K562 (cell line): ENCODE measurements around the gene PRR7. TPM values are rescaled to one million over a fixed set of nuclear protein-coding genes. Genes with fewer than 3 reads are reported as not detected.

ENCODE experiments used
- CCNT2 ChIP-seq: IDR thresholded peaks from 2 replicates; pipeline ENCODE4 v1.6.1; 2011; ENCODE audit warnings: borderline replicate concordance, low read depth, mild to moderate bottlenecking, moderate library complexity, mixed read lengths, low read length; ENCODE audit not compliant: insufficient read length; ENCODE audit errors: extremely low read depth
- CHD1 ChIP-seq: fragments of 200-600 bp; sonication (generic); IDR thresholded peaks from one replicate; pipeline ENCODE4 v1.6.1; 2012; ENCODE audit warnings: mild to moderate bottlenecking, moderate library complexity, low read length, inconsistent platforms
- DPF2 ChIP-seq: fragments of 450-650 bp; IDR thresholded peaks from 2 replicates; pipeline ENCODE4 v1.6.1; 2016
- HEY1 ChIP-seq: fragments of 250-450 bp; sonication (Bioruptor Pico); IDR thresholded peaks from 2 replicates; pipeline ENCODE4 v1.5.0; 2020; ENCODE audit warnings: mild to moderate bottlenecking, moderate library complexity, borderline replicate concordance
- NCOA6 ChIP-seq: fragments of 450-650 bp; IDR thresholded peaks from 2 replicates; pipeline ENCODE4 v1.6.1; 2017; ENCODE audit warnings: mild to moderate bottlenecking
- NUFIP1 ChIP-seq: fragments of 450-650 bp; IDR thresholded peaks from 2 replicates; pipeline ENCODE4 v1.6.1; 2018; ENCODE audit not compliant: partially characterized antibody
- PHB2 ChIP-seq: fragments of 450-650 bp; IDR thresholded peaks from 2 replicates; pipeline ENCODE4 v1.6.1; 2017; ENCODE audit warnings: low read depth
- PHF8 ChIP-seq: fragments of 200-600 bp; sonication (generic); IDR thresholded peaks from 2 replicates; pipeline ENCODE4 v1.6.1; 2012; ENCODE audit warnings: mixed run types, mild to moderate bottlenecking, inconsistent platforms, low read length, moderate library complexity, borderline replicate concordance
- RBM39 ChIP-seq: fragments of 200-400 bp; formaldehyde crosslinking; optimal IDR thresholded peaks from 2 replicates; pipeline ENCODE3; 2018; ENCODE audit warnings: low read depth, low read length
- TBP ChIP-seq: optimal IDR thresholded peaks from 2 replicates; pipeline ENCODE3; 2011; ENCODE audit warnings: low read depth, low read length, improper control_type of control experiment
- TFAP4 ChIP-seq: sonication (generic); formaldehyde crosslinking; IDR thresholded peaks from 2 replicates; pipeline ENCODE4 v1.8.0; 2022; ENCODE audit warnings: missing genetic modification reagents, mild to moderate bottlenecking, moderate library complexity, borderline replicate concordance
- ZBTB40 ChIP-seq, 2 experiments: fragments of 450-650 bp in 1 of 2; sonication (generic) in 1 of 2; formaldehyde crosslinking in 1 of 2; IDR thresholded peaks; 2 replicates each; pipeline versions ENCODE4 v1.7.1 to v1.9.0; 2016 to 2022; ENCODE audit warnings: inconsistent platforms in 1 of 2, mild to moderate bottlenecking in 1 of 2, missing genetic modification reagents in 1 of 2
- ZC3H11A ChIP-seq: IDR thresholded peaks from 2 replicates; pipeline ENCODE4 v1.6.1; 2012; ENCODE audit warnings: low read depth, low read length, improper control_type of control experiment
- ZFPM2 ChIP-seq: fragments of 250-450 bp; sonication (Bioruptor Pico); IDR thresholded peaks from 2 replicates; pipeline ENCODE4 v1.5.1; 2022; ENCODE audit warnings: mild to moderate bottlenecking
- ZFX ChIP-seq: sonication (generic); formaldehyde crosslinking; IDR thresholded peaks from 2 replicates; pipeline ENCODE4 v1.8.0; 2022; ENCODE audit warnings: mild to moderate bottlenecking, missing genetic modification reagents, moderate library complexity
- ZKSCAN1 ChIP-seq: fragments of 150-350 bp; IDR thresholded peaks from 2 replicates; pipeline ENCODE4 v1.6.1; 2016; ENCODE audit warnings: low read depth, low read length
- ZNF444 ChIP-seq: fragments of 250-450 bp; sonication (Bioruptor Pico); IDR thresholded peaks from 2 replicates; pipeline ENCODE4 v1.4.0; 2020; ENCODE audit warnings: mild to moderate bottlenecking, moderate library complexity
- ZNF75A ChIP-seq: fragments of 450-650 bp; formaldehyde crosslinking; IDR thresholded peaks from 2 replicates; pipeline ENCODE4 v1.4.0; 2020; ENCODE audit warnings: mild to moderate bottlenecking
- polyA plus RNA-seq, 8 experiments: library from polyadenylated mRNA; depleted of rRNA in 4 of 8; stranded (reverse) in 5 of 8; unstranded in 3 of 8; fragments of >200 nt; fragmentation: Nextera tagmentation in 2 of 8; fragmentation: Illumina TruSeq in 1 of 8; extraction: Ambion mirVana in 2 of 8; extraction: Trizol in 1 of 8; gene quantifications; 2 replicates each; pipeline versions ENCODE4 v1.2.1 to v1.2.3, GENCODE V29; 2011 to 2014; ENCODE audit warnings: inconsistent platforms in 1 of 8, missing spikeins in 1 of 8
- total RNA-seq, 7 experiments: library from RNA; depleted of rRNA in 6 of 7; stranded (reverse); fragments of >200 nt in 6 of 7; fragmentation: Illumina TruSeq in 2 of 7; extraction: Trizol in 2 of 7; gene quantifications; 2 replicates each; pipeline versions ENCODE4 v1.2.1 to v1.2.3, GENCODE V29; 2011 to 2021; ENCODE audit warnings: low replicate concordance in 1 of 7

PRR7 gene
- total and polyA plus RNA-seq, 9 of the 15 experiments (the other 6 are each of a cell fraction or from before 2014, with no cell fraction given), result 0.80 to 11.3 (median 10.4) TPM; not detected in 4

GRCh38 chr5:177472460-177473442, 26.1 kb downstream of the PRR7 start (continued):
- TF ChIP-seq ZBTB40 (IDR thresholded peaks at IDR 0.05), result 0 out of 2 replicates have a peak, but pooled peaks have one; percentile 13
- TF ChIP-seq ZBTB40 (CRISPR knock-in tag; IDR thresholded peaks at IDR 0.05), result no peak
- no peak for TF ChIP-seq ZNF75A (CRISPR knock-in tag)
- no peak for TF ChIP-seq NCOA6
- TF ChIP-seq CCNT2, result peak; percentile 32
- no peak for TF ChIP-seq RBM39
- TF ChIP-seq TBP, result peak; percentile 16
- no peak for TF ChIP-seq ZC3H11A
- peak; percentile 96 for TF ChIP-seq TFAP4
- peak; percentile 49; the same call in 1 of the 2 replicates for TF ChIP-seq ZFX (CRISPR knock-in tag)
- TF ChIP-seq ZNF444 (CRISPR knock-in tag), result no peak
- peak; percentile 48 for TF ChIP-seq CHD1
- TF ChIP-seq PHF8, result peak; percentile 34; the same call in 1 of the 2 replicates
- TF ChIP-seq HEY1 (CRISPR knock-in tag), result no peak
- TF ChIP-seq DPF2, result peak; percentile 19; the same call in 1 of the 2 replicates
- no peak for TF ChIP-seq PHB2
- TF ChIP-seq ZKSCAN1, result no peak
- no peak for TF ChIP-seq NUFIP1
- no peak for TF ChIP-seq ZFPM2 (CRISPR knock-in tag)
